HEK293 (cell line): ENCODE results near the gene KCNK7.

Experiments
- CTCF ChIA-PET: fragments of 350-600 bp; formaldehyde crosslinking; extraction: SDS; loops from one replicate; lab custom pipeline; 2021; ENCODE audit warnings: antibody characterized with exemption; lab: Yijun Ruan, JAX
- POLR2A ChIA-PET: fragments of 300-600 bp; formaldehyde crosslinking; extraction: SDS; loops from one replicate; lab custom pipeline; 2020; ENCODE audit warnings: antibody characterized with exemption, inconsistent platforms; lab: Yijun Ruan, JAX
- H3K27ac ChIP-seq: fragments of 200-500 bp; sonication (Bioruptor generic); 2 replicates; pipeline ENCODE4 v1.5.1; 2014; ENCODE audit warnings: low read depth, low read length, control low read depth, inconsistent platforms; ENCODE audit errors: extremely low read depth
- H3K36me3 ChIP-seq, 2 experiments: fragments of 200-500 bp in 1 of 2; sonication (Bioruptor generic) in 1 of 2; 1 replicate in 1 of 2; 2 replicates in 1 of 2; pipeline ENCODE4 v1.5.1; 2014 to 2017; ENCODE audit warnings: inconsistent platforms in 2 of 2, low read length in 2 of 2; ENCODE audit not compliant: control insufficient read depth in 2 of 2, insufficient read depth in 1 of 2
- H3K4me1 ChIP-seq: fragments of 200-500 bp; sonication (Bioruptor generic); 2 replicates; pipeline ENCODE4 v1.5.1; 2014; ENCODE audit warnings: mild to moderate bottlenecking, low read length, inconsistent platforms; ENCODE audit not compliant: control insufficient read depth, insufficient read depth
- H3K4me3 ChIP-seq: 2 replicates; pipeline ENCODE4 v1.5.1; 2011; ENCODE audit warnings: low read depth, mild to moderate bottlenecking, control low read depth, low read length, moderate library complexity
- H3K9me3 ChIP-seq: fragments of 200-500 bp; sonication (Bioruptor generic); 2 replicates; pipeline ENCODE4 v1.5.1; 2014; ENCODE audit warnings: low read depth, low read length, inconsistent platforms; ENCODE audit not compliant: control insufficient read depth, insufficient read depth
- BCL11B ChIP-seq: fragments of 450-650 bp; formaldehyde crosslinking; IDR thresholded peaks from 2 replicates; pipeline ENCODE4 v1.5.1; 2016; ENCODE audit warnings: low read depth, missing biosample characterization, missing genetic modification characterization
- BCL6B ChIP-seq: fragments of 450-650 bp; formaldehyde crosslinking; IDR thresholded peaks from 2 replicates; pipeline ENCODE4 v1.5.1; 2017; ENCODE audit warnings: missing biosample characterization, missing genetic modification characterization
- EGR2 ChIP-seq: fragments of 450-650 bp; formaldehyde crosslinking; IDR thresholded peaks from 2 replicates; pipeline ENCODE4 v1.5.1; 2016; ENCODE audit warnings: low read depth, missing biosample characterization, missing genetic modification characterization
- GLIS1 ChIP-seq: fragments of 450-650 bp; formaldehyde crosslinking; IDR thresholded peaks from 2 replicates; pipeline ENCODE4 v1.5.1; 2016; ENCODE audit warnings: missing biosample characterization, missing genetic modification characterization
- GLIS2 ChIP-seq: fragments of 450-650 bp; formaldehyde crosslinking; IDR thresholded peaks from 2 replicates; pipeline ENCODE4 v1.5.1; 2016; ENCODE audit warnings: missing biosample characterization, missing genetic modification characterization
- IKZF3 ChIP-seq: fragments of 450-650 bp; IDR thresholded peaks from 2 replicates; pipeline ENCODE4 v1.5.0; 2018; ENCODE audit warnings: missing biosample characterization, mild to moderate bottlenecking, missing genetic modification characterization, moderate library complexity
- KLF1 ChIP-seq: fragments of 450-650 bp; formaldehyde crosslinking; IDR thresholded peaks from 2 replicates; pipeline ENCODE4 v1.5.1; 2016; ENCODE audit warnings: missing biosample characterization, missing genetic modification characterization
- RBAK ChIP-seq: fragments of 450-650 bp; formaldehyde crosslinking; IDR thresholded peaks from 2 replicates; pipeline ENCODE4 v1.5.1; 2016; ENCODE audit warnings: missing biosample characterization, missing genetic modification characterization
- SP2 ChIP-seq: fragments of 450-650 bp; formaldehyde crosslinking; IDR thresholded peaks from 2 replicates; pipeline ENCODE4 v1.5.1; 2016; ENCODE audit warnings: missing biosample characterization, missing genetic modification characterization
- SP3 ChIP-seq: fragments of 450-650 bp; formaldehyde crosslinking; IDR thresholded peaks from 2 replicates; pipeline ENCODE4 v1.5.1; 2016; ENCODE audit warnings: missing biosample characterization, missing genetic modification characterization
- ZBTB11 ChIP-seq: fragments of 450-650 bp; formaldehyde crosslinking; conservative IDR thresholded peaks from 2 replicates; pipeline ENCODE4 v1.5.1; 2016; ENCODE audit warnings: low read depth, missing biosample characterization, missing genetic modification characterization
- ZBTB21 ChIP-seq: fragments of 450-650 bp; formaldehyde crosslinking; IDR thresholded peaks from 2 replicates; pipeline ENCODE4 v1.5.1; 2017; ENCODE audit warnings: missing biosample characterization, missing genetic modification characterization
- ZBTB6 ChIP-seq: fragments of 450-650 bp; formaldehyde crosslinking; IDR thresholded peaks from 2 replicates; pipeline ENCODE4 v1.5.1; 2017; ENCODE audit warnings: missing biosample characterization, missing genetic modification characterization
- ZFHX2 ChIP-seq: fragments of 450-650 bp; formaldehyde crosslinking; conservative IDR thresholded peaks from 2 replicates; pipeline ENCODE4 v1.5.1; 2016; ENCODE audit warnings: missing biosample characterization, missing genetic modification characterization
- ZIC2 ChIP-seq: fragments of 450-650 bp; formaldehyde crosslinking; IDR thresholded peaks from 2 replicates; pipeline ENCODE4 v1.5.1; 2016; ENCODE audit warnings: missing biosample characterization, missing genetic modification characterization
- ZNF175 ChIP-seq: fragments of 450-650 bp; formaldehyde crosslinking; IDR thresholded peaks from 2 replicates; pipeline ENCODE4 v1.5.1; 2016; ENCODE audit warnings: missing biosample characterization, missing genetic modification characterization
- ZNF19 ChIP-seq: fragments of 450-650 bp; formaldehyde crosslinking; IDR thresholded peaks from 2 replicates; pipeline ENCODE4; 2016; ENCODE audit warnings: missing biosample characterization, missing genetic modification characterization, low read depth
- ZNF394 ChIP-seq: fragments of 450-650 bp; formaldehyde crosslinking; IDR thresholded peaks from 2 replicates; pipeline ENCODE4 v1.5.1; 2016; ENCODE audit warnings: missing biosample characterization, missing genetic modification characterization, mild to moderate bottlenecking, moderate library complexity, borderline replicate concordance
- ZNF501 ChIP-seq: fragments of 450-650 bp; formaldehyde crosslinking; IDR thresholded peaks from 2 replicates; pipeline ENCODE4 v1.5.1; 2016; ENCODE audit warnings: missing biosample characterization, missing genetic modification characterization
- ZNF529 ChIP-seq: fragments of 450-650 bp; formaldehyde crosslinking; IDR thresholded peaks from 2 replicates; pipeline ENCODE4 v1.5.1; 2017; ENCODE audit warnings: missing genetic modification characterization, missing biosample characterization; ENCODE audit not compliant: insufficient replicate concordance
- ZNF555 ChIP-seq: fragments of 450-650 bp; formaldehyde crosslinking; conservative IDR thresholded peaks from 2 replicates; pipeline ENCODE4 v1.5.1; 2017; ENCODE audit warnings: missing biosample characterization, mild to moderate bottlenecking, missing genetic modification characterization, inconsistent platforms
- ZNF621 ChIP-seq: fragments of 450-650 bp; formaldehyde crosslinking; IDR thresholded peaks from 2 replicates; pipeline ENCODE4 v1.5.1; 2017; ENCODE audit warnings: missing biosample characterization, missing genetic modification characterization
- ZNF660 ChIP-seq: fragments of 450-650 bp; IDR thresholded peaks from 2 replicates; pipeline ENCODE4 v1.5.1; 2018; ENCODE audit warnings: missing biosample characterization, mild to moderate bottlenecking, missing genetic modification characterization
- ZNF777 ChIP-seq: fragments of 450-650 bp; formaldehyde crosslinking; IDR thresholded peaks from 2 replicates; pipeline ENCODE4 v1.5.1; 2017; ENCODE audit warnings: missing biosample characterization, missing genetic modification characterization, borderline replicate concordance
- ZSCAN30 ChIP-seq: fragments of 450-650 bp; IDR thresholded peaks from 2 replicates; pipeline ENCODE4 v1.5.1; 2018; ENCODE audit warnings: missing biosample characterization, mild to moderate bottlenecking, missing genetic modification characterization, moderate library complexity

The KCNK7 gene

GRCh38 chr11:65589444-65590239, 6.0 kb downstream of the KCNK7 start:
- ChIA-PET CTCF (interaction anchor here (0.9 to 4.4 kb wide), 9 partner anchors 13 to 53 kb away, joined by 4 to 28 read pairs (median 5); partner anchors contain the start of genes EHBP1L1, FAM89B and PCNX3), POLR2A (no interaction called here)
- Histone ChIP-seq H3K36me3 (no peaks in the 10 kb centered on the region), H3K9me3 (no peaks in the 10 kb centered on the region), H3K4me3 (no peak overlapping the region), H3K27ac (no peak overlapping the region), H3K4me1 (no peaks in the 10 kb centered on the region)
- TF ChIP-seq SP2 (tag by site-specific recombination) (peak; percentile 26; the same call in 1 of the 2 replicates), KLF1 (peak; percentile 66; the same call in 1 of the 2 replicates), SP3 (tag by site-specific recombination) (0 out of 2 replicates have a peak, but pooled peaks have one; percentile 25), ZFHX2 (peak; percentile 64), GLIS1 (tag by site-specific recombination) (peak; percentile 77), ZNF529 (tag by site-specific recombination) (no peak), ZIC2 (peak; percentile 37; the same call in 1 of the 2 replicates), GLIS2 (tag by site-specific recombination) (0 out of 2 replicates have a peak, but pooled peaks have one; percentile 18), ZNF394 (tag by site-specific recombination) (no peak), EGR2 (tag by site-specific recombination) (peak; percentile 78)

- Histone ChIP-seq H3K4me1 (no peaks in the 10 kb centered on the region), H3K36me3 (peaks cover 0 to 3% of the 10 kb centered on the region in 2 experiments; a peak in 1 of 3 replicates), H3K4me3 (no peak overlapping the region), H3K9me3 (no peaks in the 10 kb centered on the region), H3K27ac (no peak overlapping the region)
- ChIA-PET CTCF (interaction anchor here (0.6 to 4.4 kb wide), 14 partner anchors 12 to 529 kb away, joined by 3 to 28 read pairs (median 4); partner anchors contain the start of genes EHBP1L1 and FAM89B), POLR2A (interaction anchor here (1.3 to 1.5 kb wide), 2 partner anchors 16 to 26 kb away, joined by 5 to 6 read pairs; partner anchors contain the start of gene FAM89B)
- TF ChIP-seq GLIS2 (tag by site-specific recombination) (peak; percentile 51; the same call in 1 of the 2 replicates), ZNF394 (tag by site-specific recombination) (no peak), BCL6B (no peak), ZNF175 (no peak), ZNF19 (tag by site-specific recombination) (no peak), GLIS1 (tag by site-specific recombination) (peak; percentile 78), SP3 (tag by site-specific recombination) (no peak), ZSCAN30 (tag by site-specific recombination) (0 out of 2 replicates have a peak, but pooled peaks have one; percentile 25), ZNF621 (tag by site-specific recombination) (no peak), ZBTB21 (no peak), RBAK (tag by site-specific recombination) (no peak), IKZF3 (tag by site-specific recombination) (no peak), ZNF501 (tag by site-specific recombination) (no peak), ZBTB6 (tag by site-specific recombination) (no peak), ZIC2 (peak; percentile 36; the same call in 1 of the 2 replicates), ZNF660 (tag by site-specific recombination) (no peak), ZNF555 (tag by site-specific recombination) (no peak), ZNF777 (tag by site-specific recombination) (no peak), BCL11B (peak; percentile 41; the same call in 1 of the 2 replicates), ZBTB11 (tag by site-specific recombination) (no peak)
Measured at GRCh38 chr11:65588199-65589054, 7.2 kb downstream of the KCNK7 start.
